ENCODE results near the gene SFSWAP.

Gene SFSWAP

GRCh38 chr12:131830335-131830913, 119.5 kb downstream of the SFSWAP start:
- Histone ChIP-seq H3K27ac (ENCODE audit: low read depth, low read length) (no peak overlapping the region), H3K79me1 (ENCODE audit: low read length) (no peaks in the 10 kb centered on the region), H3K4me1 (ENCODE audit: control insufficient read depth, low read depth, low read length) (no peaks in the 10 kb centered on the region), H3K18ac (ENCODE audit: low read length) (peak overlapping the region; percentile 15), H2AK5ac (ENCODE audit: low read length) (no peak overlapping the region), H3K4ac (ENCODE audit: low read depth, low read length) (no peak overlapping the region), H3K4me2 (ENCODE audit: low read length) (peak overlapping the region; percentile 84), H3K56ac (ENCODE audit: low read length) (peak overlapping the region; percentile 85), H3K36me3 (ENCODE audit: control insufficient read depth, insufficient read depth, low read length) (no peaks in the 10 kb centered on the region), H2BK5ac (ENCODE audit: low read length) (no peak overlapping the region), H3K79me2 (ENCODE audit: control insufficient read depth, insufficient read depth, low read length) (no peaks in the 10 kb centered on the region), H3K27me3 (ENCODE audit: insufficient read depth, low read length, poor library complexity) (peaks cover 4% of the 10 kb centered on the region), H4K5ac (ENCODE audit: low read length) (no peak overlapping the region), H2BK15ac (replicated peaks; ENCODE audit: low read depth) (no peak overlapping the region), H4K8ac (ENCODE audit: low read depth, low read length) (no peak overlapping the region), H3K23ac (ENCODE audit: low read length) (no peak overlapping the region), H3K9ac (ENCODE audit: low read length) (peak overlapping the region; percentile 69), H3K4me3 (ENCODE audit: low read length) (peak overlapping the region; percentile 46), H2BK120ac (ENCODE audit: low read depth, low read length) (no peak overlapping the region)
- WGBS (ENCODE audit: extremely low coverage, insufficient coverage, low lambda C conversion rate) = no CpG with 5 or more reads among the region's 50 CpGs
- DNase-seq = peak; percentile 80

GRCh38 chr12:131830914-131831571, 120.2 kb downstream of the SFSWAP start:
- Histone ChIP-seq H2AK5ac (ENCODE audit: low read length) (no peak overlapping the region), H3K9ac (ENCODE audit: low read length) (peak overlapping the region; percentile 69), H3K56ac (ENCODE audit: low read length) (peak overlapping the region; percentile 85), H3K4ac (ENCODE audit: low read depth, low read length) (no peak overlapping the region), H4K8ac (ENCODE audit: low read depth, low read length) (no peak overlapping the region), H3K36me3 (ENCODE audit: control insufficient read depth, insufficient read depth, low read length) (no peaks in the 10 kb centered on the region), H3K27ac (ENCODE audit: low read depth, low read length) (no peak overlapping the region), H3K18ac (ENCODE audit: low read length) (peak overlapping the region; percentile 15), H3K4me1 (ENCODE audit: control insufficient read depth, low read depth, low read length) (no peaks in the 10 kb centered on the region), H2BK120ac (ENCODE audit: low read depth, low read length) (no peak overlapping the region), H3K27me3 (ENCODE audit: insufficient read depth, low read length, poor library complexity) (peaks cover 4% of the 10 kb centered on the region), H2BK5ac (ENCODE audit: low read length) (no peak overlapping the region), H3K4me3 (ENCODE audit: low read length) (peak overlapping the region; percentile 46), H2BK15ac (replicated peaks; ENCODE audit: low read depth) (no peak overlapping the region), H3K4me2 (ENCODE audit: low read length) (peak overlapping the region; percentile 84), H3K79me1 (ENCODE audit: low read length) (no peaks in the 10 kb centered on the region), H3K23ac (ENCODE audit: low read length) (peak overlapping the region; percentile 94), H4K5ac (ENCODE audit: low read length) (no peak overlapping the region), H3K79me2 (ENCODE audit: control insufficient read depth, insufficient read depth, low read length) (no peaks in the 10 kb centered on the region)
- WGBS (ENCODE audit: extremely low coverage, insufficient coverage, low lambda C conversion rate) = no CpG with 5 or more reads among the region's 33 CpGs
- DNase-seq = no peak

GRCh38 chr12:131831635-131832041, 120.7 kb downstream of the SFSWAP start:
- H3K36me3 ChIP-seq (ENCODE audit: control insufficient read depth, insufficient read depth, low read length) = no peaks in the 10 kb centered on the region
- no peak overlapping the region for H2BK15ac ChIP-seq (replicated peaks; ENCODE audit: low read depth)
- H3K4me3 ChIP-seq (ENCODE audit: low read length) = no peak overlapping the region
- no peak overlapping the region for H3K9ac ChIP-seq (ENCODE audit: low read length)
- WGBS (ENCODE audit: extremely low coverage, insufficient coverage, low lambda C conversion rate) = no CpG with 5 or more reads among the region's 16 CpGs
- peak overlapping the region; percentile 94 for H3K23ac ChIP-seq (ENCODE audit: low read length)
- peaks cover 4% of the 10 kb centered on the region for H3K27me3 ChIP-seq (ENCODE audit: insufficient read depth, low read length, poor library complexity)
- no peak overlapping the region for H3K27ac ChIP-seq (ENCODE audit: low read depth, low read length)
- no peaks in the 10 kb centered on the region for H3K79me2 ChIP-seq (ENCODE audit: control insufficient read depth, insufficient read depth, low read length)
- no peaks in the 10 kb centered on the region for H3K4me1 ChIP-seq (ENCODE audit: control insufficient read depth, low read depth, low read length)
- no peak overlapping the region for H4K5ac ChIP-seq (ENCODE audit: low read length)
- no peaks in the 10 kb centered on the region for H3K79me1 ChIP-seq (ENCODE audit: low read length)
- H3K4ac ChIP-seq (ENCODE audit: low read depth, low read length) = no peak overlapping the region
- no peak overlapping the region for H2AK5ac ChIP-seq (ENCODE audit: low read length)
- no peak overlapping the region for H2BK5ac ChIP-seq (ENCODE audit: low read length)
- no peak for DNase-seq
- no peak overlapping the region for H3K18ac ChIP-seq (ENCODE audit: low read length)
- H2BK120ac ChIP-seq (ENCODE audit: low read depth, low read length) = no peak overlapping the region
- no peak overlapping the region for H3K4me2 ChIP-seq (ENCODE audit: low read length)
- H3K56ac ChIP-seq (ENCODE audit: low read length) = no peak overlapping the region
- no peak overlapping the region for H4K8ac ChIP-seq (ENCODE audit: low read depth, low read length)

- H3K79me1 ChIP-seq (ENCODE audit: low read length) = no peaks in the 10 kb centered on the region
- no peak overlapping the region for H2BK5ac ChIP-seq (ENCODE audit: low read length)
- no CpG with 5 or more reads among the region's 31 CpGs for WGBS (ENCODE audit: extremely low coverage, insufficient coverage, low lambda C conversion rate)
- H3K27ac ChIP-seq (ENCODE audit: low read depth, low read length) = no peak overlapping the region
- no peak overlapping the region for H3K4me3 ChIP-seq (ENCODE audit: low read length)
- no peaks in the 10 kb centered on the region for H3K36me3 ChIP-seq (ENCODE audit: control insufficient read depth, insufficient read depth, low read length)
- H3K27me3 ChIP-seq (ENCODE audit: insufficient read depth, low read length, poor library complexity) = peaks cover 4% of the 10 kb centered on the region
- H3K18ac ChIP-seq (ENCODE audit: low read length) = no peak overlapping the region
- H3K79me2 ChIP-seq (ENCODE audit: control insufficient read depth, insufficient read depth, low read length) = no peaks in the 10 kb centered on the region
- H4K8ac ChIP-seq (ENCODE audit: low read depth, low read length) = no peak overlapping the region
- no peak overlapping the region for H3K9ac ChIP-seq (ENCODE audit: low read length)
- no peak overlapping the region for H3K4me2 ChIP-seq (ENCODE audit: low read length)
- no peaks in the 10 kb centered on the region for H3K4me1 ChIP-seq (ENCODE audit: control insufficient read depth, low read depth, low read length)
- no peak overlapping the region for H2BK15ac ChIP-seq (replicated peaks; ENCODE audit: low read depth)
- no peak overlapping the region for H2AK5ac ChIP-seq (ENCODE audit: low read length)
- H2BK120ac ChIP-seq (ENCODE audit: low read depth, low read length) = no peak overlapping the region
- H4K5ac ChIP-seq (ENCODE audit: low read length) = no peak overlapping the region
- H3K4ac ChIP-seq (ENCODE audit: low read depth, low read length) = no peak overlapping the region
- no peak overlapping the region for H3K56ac ChIP-seq (ENCODE audit: low read length)
- H3K23ac ChIP-seq (ENCODE audit: low read length) = no peak overlapping the region
- DNase-seq = no peak
Observed at GRCh38 chr12:131832321-131833231, 121.7 kb downstream of the SFSWAP start.

- Histone ChIP-seq H2BK5ac (ENCODE audit: low read length) (no peak overlapping the region), H3K56ac (ENCODE audit: low read length) (no peak overlapping the region), H3K9ac (ENCODE audit: low read length) (no peak overlapping the region), H3K4me1 (ENCODE audit: control insufficient read depth, low read depth, low read length) (no peaks in the 10 kb centered on the region), H3K79me1 (ENCODE audit: low read length) (no peaks in the 10 kb centered on the region), H2AK5ac (ENCODE audit: low read length) (no peak overlapping the region), H4K8ac (ENCODE audit: low read depth, low read length) (no peak overlapping the region), H3K18ac (ENCODE audit: low read length) (no peak overlapping the region), H3K36me3 (ENCODE audit: control insufficient read depth, insufficient read depth, low read length) (no peaks in the 10 kb centered on the region), H3K27me3 (ENCODE audit: insufficient read depth, low read length, poor library complexity) (peaks cover 4% of the 10 kb centered on the region), H2BK15ac (replicated peaks; ENCODE audit: low read depth) (no peak overlapping the region), H3K79me2 (ENCODE audit: control insufficient read depth, insufficient read depth, low read length) (no peaks in the 10 kb centered on the region), H2BK120ac (ENCODE audit: low read depth, low read length) (no peak overlapping the region), H3K4me2 (ENCODE audit: low read length) (no peak overlapping the region), H3K4ac (ENCODE audit: low read depth, low read length) (no peak overlapping the region), H3K4me3 (ENCODE audit: low read length) (no peak overlapping the region), H3K23ac (ENCODE audit: low read length) (no peak overlapping the region), H4K5ac (ENCODE audit: low read length) (no peak overlapping the region), H3K27ac (ENCODE audit: low read depth, low read length) (no peak overlapping the region)
- DNase-seq = no peak
- no CpG with 5 or more reads among the region's 23 CpGs for WGBS (ENCODE audit: extremely low coverage, insufficient coverage, low lambda C conversion rate)
Observed at GRCh38 chr12:131833288-131833895, 122.5 kb downstream of the SFSWAP start.

Measured in mesendoderm (in vitro differentiated cells).